Measurements from ENCODE around the gene FBXO17. TPM values are rescaled to one million over a fixed set of nuclear protein-coding genes. Genes with fewer than 3 reads are reported as not detected.

The FBXO17 gene
- total RNA-seq, 1 donor from 2014 or later = 44.9 TPM

DNA sequence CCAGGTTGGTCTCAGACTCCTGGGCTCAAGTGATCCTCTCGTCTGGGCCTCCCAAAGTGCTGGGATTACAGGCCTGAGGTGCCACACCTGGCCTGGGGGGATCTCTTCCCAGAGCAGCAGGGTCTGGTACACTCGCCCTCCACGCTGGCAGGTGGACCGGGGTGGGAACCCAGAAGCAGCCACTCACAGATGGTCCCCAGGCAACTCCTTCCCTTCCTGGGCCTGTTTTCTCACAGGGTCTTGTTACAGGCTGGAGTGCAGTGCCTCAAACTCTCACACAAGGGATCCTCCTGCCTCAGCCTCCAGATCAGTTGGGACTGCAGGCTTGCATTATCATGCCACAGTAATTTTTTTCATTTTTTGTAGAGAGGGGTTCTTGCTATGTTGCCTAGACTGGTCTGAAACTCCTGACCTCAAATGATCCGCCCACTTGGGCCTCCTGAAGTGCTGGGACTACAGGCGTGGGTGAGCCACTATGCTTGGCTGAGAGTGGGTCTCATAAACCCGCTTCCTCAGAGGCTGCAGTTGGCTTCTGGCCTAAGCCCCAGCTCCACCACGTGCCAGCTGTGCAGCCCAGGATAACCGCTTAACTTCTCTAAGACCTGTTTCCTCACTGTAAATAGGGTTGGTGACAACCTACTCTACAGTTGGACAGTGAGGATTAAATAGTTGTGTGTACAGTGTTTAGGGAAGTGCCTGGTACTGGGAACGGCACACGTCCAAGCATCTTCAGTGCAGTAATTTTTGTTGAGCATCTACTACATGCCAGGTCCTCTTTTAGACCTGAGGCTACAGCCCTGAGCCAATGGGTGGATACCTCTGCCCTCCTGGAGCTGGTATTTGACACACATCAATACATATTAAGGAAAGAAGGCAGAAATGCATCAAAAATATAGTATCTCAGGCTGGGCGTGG lies 62.7 kb downstream of the FBXO17 start:
- no peaks in the 10 kb centered on the region for H3K4me1 Mint-ChIP-seq (ENCODE audit: unreplicated experiment)
- no peak overlapping the region for H3K27ac Mint-ChIP-seq (ENCODE audit: unreplicated experiment)
- H3K36me3 Mint-ChIP-seq (ENCODE audit: unreplicated experiment) = peaks cover 1% of the 10 kb centered on the region
- DNase-seq (ENCODE audit: extremely low spot score, unreplicated experiment) = no peak
- no peak for TF ChIP-seq CTCF (IDR thresholded peaks at IDR 0.05)
- no peaks in the 10 kb centered on the region for H3K27me3 Mint-ChIP-seq (ENCODE audit: unreplicated experiment)
- no peak overlapping the region for H3K4me3 Mint-ChIP-seq (ENCODE audit: unreplicated experiment)
- no peaks in the 10 kb centered on the region for H3K9me3 Mint-ChIP-seq (ENCODE audit: unreplicated experiment)

- H3K4me3 Mint-ChIP-seq (ENCODE audit: unreplicated experiment) = no peak overlapping the region
- peaks cover 8% of the 10 kb centered on the region for H3K36me3 Mint-ChIP-seq (ENCODE audit: unreplicated experiment)
- no peaks in the 10 kb centered on the region for H3K4me1 Mint-ChIP-seq (ENCODE audit: unreplicated experiment)
- no peak for TF ChIP-seq CTCF (IDR thresholded peaks at IDR 0.05)
- no peaks in the 10 kb centered on the region for H3K9me3 Mint-ChIP-seq (ENCODE audit: unreplicated experiment)
- no peak overlapping the region for H3K27ac Mint-ChIP-seq (ENCODE audit: unreplicated experiment)
- no peak for DNase-seq (ENCODE audit: extremely low spot score, unreplicated experiment)
- no peaks in the 10 kb centered on the region for H3K27me3 Mint-ChIP-seq (ENCODE audit: unreplicated experiment)
These were observed 64.0 kb downstream of the FBXO17 start for GRCh38 chr19:38911388-38912001.

- no peak overlapping the region for H3K4me3 Mint-ChIP-seq (ENCODE audit: unreplicated experiment)
- H3K4me1 Mint-ChIP-seq (ENCODE audit: unreplicated experiment) = no peaks in the 10 kb centered on the region
- H3K36me3 Mint-ChIP-seq (ENCODE audit: unreplicated experiment) = peaks cover 8% of the 10 kb centered on the region
- no peak for TF ChIP-seq CTCF (IDR thresholded peaks at IDR 0.05)
- no peak overlapping the region for H3K27ac Mint-ChIP-seq (ENCODE audit: unreplicated experiment)
- H3K9me3 Mint-ChIP-seq (ENCODE audit: unreplicated experiment) = no peaks in the 10 kb centered on the region
- H3K27me3 Mint-ChIP-seq (ENCODE audit: unreplicated experiment) = no peaks in the 10 kb centered on the region
- no peak for DNase-seq (ENCODE audit: extremely low spot score, unreplicated experiment)
These were observed 65.1 kb downstream of the FBXO17 start for GRCh38 chr19:38910488-38910887.

DNA sequence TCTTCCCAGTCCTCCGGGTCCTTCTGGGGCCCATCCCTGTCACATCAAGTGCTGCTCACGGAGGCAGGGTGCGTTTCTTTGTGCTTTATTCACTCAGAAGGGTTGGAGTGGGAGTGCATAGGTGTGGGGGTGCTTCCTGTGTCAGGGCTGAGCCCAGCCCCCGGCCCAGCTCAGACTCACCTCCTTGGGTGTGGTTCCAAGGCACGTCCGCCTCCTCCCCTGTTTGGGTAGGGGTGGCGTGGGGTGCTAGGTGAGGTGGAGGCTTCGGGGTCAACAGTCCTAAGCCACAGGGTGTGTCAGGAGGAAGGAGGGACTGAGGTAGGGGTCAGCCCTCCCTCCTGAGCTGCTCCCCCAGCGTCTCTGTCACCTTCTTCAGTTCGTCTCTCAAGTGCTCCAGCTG lies 66.6 kb downstream of the FBXO17 start:
- no peak overlapping the region for H3K27ac Mint-ChIP-seq (ENCODE audit: unreplicated experiment)
- H3K36me3 Mint-ChIP-seq (ENCODE audit: unreplicated experiment) = peaks cover 10% of the 10 kb centered on the region
- no peak for DNase-seq (ENCODE audit: extremely low spot score, unreplicated experiment)
- no peaks in the 10 kb centered on the region for H3K27me3 Mint-ChIP-seq (ENCODE audit: unreplicated experiment)
- H3K4me3 Mint-ChIP-seq (ENCODE audit: unreplicated experiment) = no peak overlapping the region
- TF ChIP-seq CTCF (IDR thresholded peaks at IDR 0.05) = no peak
- H3K9me3 Mint-ChIP-seq (ENCODE audit: unreplicated experiment) = no peaks in the 10 kb centered on the region
- no peaks in the 10 kb centered on the region for H3K4me1 Mint-ChIP-seq (ENCODE audit: unreplicated experiment)

DNA sequence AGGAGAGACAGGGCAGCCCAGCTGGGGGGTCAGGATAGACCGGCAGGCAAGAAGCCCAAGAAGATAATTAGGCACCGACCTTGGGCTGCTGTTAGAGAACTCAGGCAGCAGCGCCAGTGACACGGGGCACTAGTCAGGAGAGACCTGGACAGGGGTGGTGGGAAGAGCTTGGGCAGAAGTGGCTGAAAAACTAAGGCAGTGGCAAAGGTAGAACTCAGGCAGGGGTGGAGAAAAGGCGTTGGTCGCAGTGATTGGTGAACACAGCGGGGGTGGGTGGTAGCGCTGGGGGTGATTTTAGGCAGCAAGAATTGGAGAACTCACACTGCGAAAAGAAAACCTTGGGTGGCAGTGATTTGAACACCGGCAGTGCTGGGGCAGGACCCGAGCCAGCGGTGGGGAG lies 67.9 kb downstream of the FBXO17 start:
- H3K27me3 Mint-ChIP-seq (ENCODE audit: unreplicated experiment) = no peaks in the 10 kb centered on the region
- peaks cover 10% of the 10 kb centered on the region for H3K36me3 Mint-ChIP-seq (ENCODE audit: unreplicated experiment)
- no peak overlapping the region for H3K4me3 Mint-ChIP-seq (ENCODE audit: unreplicated experiment)
- TF ChIP-seq CTCF (IDR thresholded peaks at IDR 0.05) = no peak
- no peaks in the 10 kb centered on the region for H3K4me1 Mint-ChIP-seq (ENCODE audit: unreplicated experiment)
- no peak overlapping the region for H3K27ac Mint-ChIP-seq (ENCODE audit: unreplicated experiment)
- DNase-seq (ENCODE audit: extremely low spot score, unreplicated experiment) = no peak
- no peaks in the 10 kb centered on the region for H3K9me3 Mint-ChIP-seq (ENCODE audit: unreplicated experiment)
